ENCODE measurements around the gene MMP21. TPM values are rescaled to one million over a fixed set of nuclear protein-coding genes. Genes with fewer than 3 reads are reported as not detected.

MMP21 gene
- total RNA-seq, 2 donors from 2014 or later = not detected

DNA sequence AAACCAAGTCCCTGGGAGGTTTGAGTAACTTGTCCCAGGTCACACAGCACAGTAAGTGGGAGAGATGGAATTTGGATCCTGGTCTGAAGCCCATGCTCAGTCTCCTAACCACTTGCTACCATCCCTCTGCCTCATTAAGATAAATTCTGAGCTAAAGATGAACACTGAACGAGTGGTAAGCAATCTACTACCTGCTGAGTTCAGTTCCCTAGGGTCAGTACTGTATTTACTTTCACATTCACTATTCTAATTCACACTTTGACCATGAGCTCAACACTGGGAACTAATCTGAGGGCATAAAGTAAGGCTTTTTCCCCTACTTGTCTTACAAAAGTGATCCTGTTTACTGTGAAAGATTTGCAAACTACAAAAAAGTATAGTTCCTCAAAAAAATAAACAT, 45.1 kb upstream of the MMP21 start:
- intact Hi-C loops (cut with DNase I) = no loop called here
- DNase-seq (no peak), ATAC-seq (no peak)
- Histone ChIP-seq H3K36me3 (replicated peaks in 1 of 2; ENCODE audit: insufficient read depth in 1 of 2, low read depth in 2 of 2) (no peaks in the 10 kb centered on the region), H3K4me1 (peaks cover 27% of the 10 kb centered on the region), H3K27ac (no peak overlapping the region), H3K9me3 (no peaks in the 10 kb centered on the region), H3K27me3 (no peaks in the 10 kb centered on the region), H3K4me3 (no peak overlapping the region)
- TF ChIP-seq, protein P1, sequence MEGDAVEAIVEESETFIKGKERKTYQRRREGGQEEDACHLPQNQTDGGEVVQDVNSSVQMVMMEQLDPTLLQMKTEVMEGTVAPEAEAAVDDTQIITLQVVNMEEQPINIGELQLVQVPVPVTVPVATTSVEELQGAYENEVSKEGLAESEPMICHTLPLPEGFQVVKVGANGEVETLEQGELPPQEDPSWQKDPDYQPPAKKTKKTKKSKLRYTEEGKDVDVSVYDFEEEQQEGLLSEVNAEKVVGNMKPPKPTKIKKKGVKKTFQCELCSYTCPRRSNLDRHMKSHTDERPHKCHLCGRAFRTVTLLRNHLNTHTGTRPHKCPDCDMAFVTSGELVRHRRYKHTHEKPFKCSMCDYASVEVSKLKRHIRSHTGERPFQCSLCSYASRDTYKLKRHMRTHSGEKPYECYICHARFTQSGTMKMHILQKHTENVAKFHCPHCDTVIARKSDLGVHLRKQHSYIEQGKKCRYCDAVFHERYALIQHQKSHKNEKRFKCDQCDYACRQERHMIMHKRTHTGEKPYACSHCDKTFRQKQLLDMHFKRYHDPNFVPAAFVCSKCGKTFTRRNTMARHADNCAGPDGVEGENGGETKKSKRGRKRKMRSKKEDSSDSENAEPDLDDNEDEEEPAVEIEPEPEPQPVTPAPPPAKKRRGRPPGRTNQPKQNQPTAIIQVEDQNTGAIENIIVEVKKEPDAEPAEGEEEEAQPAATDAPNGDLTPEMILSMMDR (IDR thresholded peaks at IDR 0.05) = no peak
- TF ChIP-seq POLR2A (IDR thresholded peaks at IDR 0.05) = no peak
- WGBS, 2 donors = 38 to 53% methylated on average over 1 of the region's 1 CpG

DNA sequence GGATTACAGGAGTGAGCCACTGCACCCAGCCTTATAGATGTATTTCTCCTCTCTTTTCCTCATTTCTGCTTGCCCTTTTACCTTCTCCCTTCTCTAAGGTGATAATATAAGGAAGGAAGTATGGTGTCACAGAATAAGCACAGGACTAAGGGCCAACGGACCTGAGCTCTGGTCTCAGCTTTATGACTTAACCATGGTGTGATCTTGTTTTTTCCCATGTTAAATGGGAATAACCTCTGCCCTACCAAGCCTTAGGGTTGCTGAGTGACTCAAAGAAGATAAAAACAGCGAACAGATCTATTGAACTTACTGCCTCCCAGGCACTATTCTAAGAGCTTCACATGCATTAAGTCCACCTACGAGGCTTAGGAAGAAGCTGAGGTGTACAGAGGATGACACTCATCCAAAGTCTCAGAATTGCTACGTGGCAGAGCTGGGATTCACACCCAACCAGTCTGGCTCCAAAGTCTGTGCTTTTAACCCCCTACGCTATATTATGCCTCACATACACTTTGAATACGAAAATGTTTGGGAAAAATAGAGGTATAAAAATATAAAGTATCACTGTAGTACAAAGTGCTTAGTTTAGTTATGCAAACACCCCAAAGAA, 41.8 kb upstream of the MMP21 start:
- ATAC-seq = no peak
- intact Hi-C loops (cut with DNase I) = no loop called here
- WGBS, 2 donors = 77 to 81% methylated on average over 6 of the region's 6 CpGs

DNA sequence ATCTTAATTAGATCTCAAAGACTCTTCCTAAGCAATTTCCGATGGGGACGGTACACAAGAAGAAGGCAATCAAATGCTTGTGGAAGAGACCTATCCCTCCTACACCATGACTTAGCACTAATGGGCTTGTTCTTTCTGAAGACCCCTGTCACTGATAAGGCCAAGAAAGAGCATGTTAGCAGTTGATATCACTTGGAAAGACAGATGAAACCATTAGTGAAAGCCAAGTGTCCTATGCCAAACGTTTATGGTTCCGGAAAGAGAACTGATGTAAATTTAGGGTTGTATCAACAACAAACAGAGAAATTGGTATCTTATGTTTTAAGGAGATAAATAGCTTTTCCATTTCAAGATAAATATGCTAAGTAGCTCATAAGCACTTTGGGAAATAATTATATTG, 40.9 kb upstream of the MMP21 start:
- Histone ChIP-seq H3K27me3 (no peaks in the 10 kb centered on the region), H3K36me3 (replicated peaks in 1 of 2; ENCODE audit: insufficient read depth in 1 of 2, low read depth in 2 of 2) (peaks cover 0 to 2% of the 10 kb centered on the region in 2 donors), H3K9me3 (no peaks in the 10 kb centered on the region), H3K4me3 (no peak overlapping the region), H3K4me1 (peaks cover 2% of the 10 kb centered on the region), H3K27ac (no peak overlapping the region)
- intact Hi-C loops (cut with DNase I) = no loop called here
- DNase-seq (no peak), ATAC-seq (no peak)
- TF ChIP-seq, protein P1 (IDR thresholded peaks at IDR 0.05) = no peak
- no peak for TF ChIP-seq POLR2A (IDR thresholded peaks at IDR 0.05)
- WGBS, 2 donors = 75 to 79% methylated on average over 4 of the region's 4 CpGs

More for the DNA sequence above, 41.8 kb upstream of the MMP21 start:
- Histone ChIP-seq H3K9me3 (no peaks in the 10 kb centered on the region), H3K4me3 (no peak overlapping the region), H3K36me3 (replicated peaks in 1 of 2; ENCODE audit: insufficient read depth in 1 of 2, low read depth in 2 of 2) (peaks cover 0 to 2% of the 10 kb centered on the region in 2 donors), H3K4me1 (peaks cover 10% of the 10 kb centered on the region), H3K27ac (no peak overlapping the region), H3K27me3 (no peaks in the 10 kb centered on the region)
- no peak for DNase-seq
- TF ChIP-seq POLR2A (IDR thresholded peaks at IDR 0.05) = no peak
- TF ChIP-seq, protein P1 (IDR thresholded peaks at IDR 0.05) = no peak

DNA sequence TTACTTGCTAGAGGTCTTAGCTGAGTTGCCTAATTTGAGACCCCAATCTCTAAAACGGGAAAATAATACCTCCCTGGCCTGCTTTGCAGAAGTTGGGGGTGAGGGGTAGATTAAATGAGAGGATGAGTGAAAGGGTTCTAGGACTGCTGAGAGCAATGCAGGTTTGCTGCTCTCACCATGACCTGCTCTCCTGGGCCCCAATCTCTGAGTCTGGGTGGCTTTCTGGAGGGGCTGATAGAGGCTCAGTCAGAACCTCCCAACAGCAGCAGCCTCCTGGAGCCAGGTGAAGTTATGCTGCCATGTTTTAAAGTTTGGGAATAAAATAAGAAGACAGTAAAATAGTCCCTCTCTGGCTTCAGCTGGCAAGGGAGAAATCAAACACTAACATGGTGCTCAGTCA, 40.1 kb upstream of the MMP21 start:
- intact Hi-C loops (cut with DNase I) = no loop called here
- Histone ChIP-seq H3K9me3 (no peaks in the 10 kb centered on the region), H3K27me3 (no peaks in the 10 kb centered on the region), H3K36me3 (replicated peaks in 1 of 2; ENCODE audit: insufficient read depth in 1 of 2, low read depth in 2 of 2) (peaks cover 0 to 2% of the 10 kb centered on the region in 2 donors), H3K27ac (no peak overlapping the region), H3K4me1 (no peaks in the 10 kb centered on the region), H3K4me3 (no peak overlapping the region)
- DNase-seq (no peak), ATAC-seq (no peak)
- 0 to 50% methylated on average over 1 of the region's 1 CpG for WGBS, 2 donors
- TF ChIP-seq, protein P1 (IDR thresholded peaks at IDR 0.05) = no peak
- TF ChIP-seq POLR2A (IDR thresholded peaks at IDR 0.05) = no peak

DNA sequence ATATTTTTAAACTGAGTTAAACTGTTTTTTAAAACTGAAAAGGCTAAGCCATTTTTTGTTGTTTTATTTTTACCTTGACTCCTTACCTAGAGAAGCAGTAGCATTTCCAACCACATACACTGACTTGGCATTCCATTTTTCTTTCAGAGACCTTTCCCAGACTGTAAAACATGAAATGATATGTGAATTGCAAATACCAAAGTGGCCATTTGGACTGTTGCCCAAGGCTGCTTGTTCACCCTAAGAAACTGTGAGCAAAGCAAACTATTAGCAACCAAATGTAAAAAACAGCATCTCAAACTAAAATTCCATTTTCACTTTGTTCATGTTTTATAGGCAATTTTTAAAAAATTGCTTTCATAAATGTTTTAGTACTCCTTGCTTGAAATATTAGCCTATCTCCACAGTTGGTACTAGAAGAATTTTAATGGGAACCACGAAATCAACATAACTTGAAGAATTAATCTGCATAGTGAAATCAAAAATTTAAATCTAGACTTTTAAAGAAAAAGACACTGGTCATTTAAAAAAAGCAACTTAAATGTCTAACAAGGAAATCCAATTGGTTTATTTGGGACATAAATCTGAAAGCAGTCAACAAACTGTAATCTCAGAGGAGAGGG, 36.6 kb upstream of the MMP21 start:
- no peaks in the 10 kb centered on the region for H3K9me3 ChIP-seq
- TF ChIP-seq, protein P1 (IDR thresholded peaks at IDR 0.05) = no peak
- no peak for TF ChIP-seq POLR2A (IDR thresholded peaks at IDR 0.05)
- intact Hi-C loops (cut with DNase I) = no loop called here
- DNase-seq (peak in 3 of 4 donors; percentile 43 to 57 (median 51)), ATAC-seq (no peak)
- H3K4me3 ChIP-seq = no peak overlapping the region
- H3K36me3 ChIP-seq (replicated peaks in 1 of 2; ENCODE audit: insufficient read depth in 1 of 2, low read depth in 2 of 2) = peaks cover 0 to 2% of the 10 kb centered on the region in 2 donors
- no peak overlapping the region for H3K27ac ChIP-seq
- no peaks in the 10 kb centered on the region for H3K4me1 ChIP-seq
- no peaks in the 10 kb centered on the region for H3K27me3 ChIP-seq
- 38 to 53% methylated on average over 1 of the region's 1 CpG for WGBS, 2 donors
